K562 (cell line): Measurements from ENCODE around the gene PPP1R13L. TPM values are rescaled to one million over a fixed set of nuclear protein-coding genes. Genes with fewer than 3 reads are reported as not detected.

Experiments used
- ARID1B ChIP-seq: fragments of 450-650 bp; IDR thresholded peaks from 2 replicates; pipeline ENCODE4 v1.6.1; 2016; ENCODE audit warnings: antibody characterized with exemption, mild to moderate bottlenecking, inconsistent platforms
- E2F3 ChIP-seq: fragments of 250-450 bp; sonication (Bioruptor Pico); IDR thresholded peaks from 2 replicates; pipeline ENCODE4 v1.4.0; 2020; ENCODE audit warnings: mild to moderate bottlenecking
- FOS ChIP-seq: IDR thresholded peaks from 3 replicates; pipeline ENCODE4 v1.6.1; 2011; ENCODE audit not compliant: insufficient read length; ENCODE audit errors: extremely low read depth
- GABPA ChIP-seq: fragments of 200-800 bp; sonication (Bioruptor generic); conservative IDR thresholded peaks from 2 replicates; pipeline ENCODE4 v1.6.1; 2016; ENCODE audit warnings: low read depth, missing genetic modification characterization, missing compliant biosample characterization
- HMG20A ChIP-seq: fragments of 450-650 bp; formaldehyde crosslinking; conservative IDR thresholded peaks from 2 replicates; pipeline ENCODE4 v1.4.0; 2020; ENCODE audit warnings: mild to moderate bottlenecking, mixed read lengths
- KDM1A ChIP-seq, 2 experiments: fragments of 450-650 bp; IDR thresholded peaks; 2 replicates each; pipeline ENCODE4 v1.6.1; 2016; ENCODE audit warnings: mild to moderate bottlenecking in 2 of 2
- SETDB1 ChIP-seq: IDR thresholded peaks from one replicate; pipeline ENCODE4 v1.6.1; 2012; ENCODE audit warnings: low read length, control low read depth, inconsistent platforms
- TOE1 ChIP-seq, 2 experiments: fragments of 450-650 bp in 1 of 2; sonication (generic) in 1 of 2; formaldehyde crosslinking in 1 of 2; IDR thresholded peaks; 2 replicates each; pipeline versions ENCODE4 v1.7.1 to v1.8.0; 2016 to 2022; ENCODE audit warnings: borderline replicate concordance in 2 of 2, mild to moderate bottlenecking in 2 of 2, antibody characterized with exemption in 1 of 2, inconsistent platforms in 1 of 2, low read depth in 1 of 2, missing genetic modification reagents in 1 of 2, moderate library complexity in 1 of 2
- U2AF2 ChIP-seq: fragments of 200-400 bp; formaldehyde crosslinking; optimal IDR thresholded peaks from 2 replicates; pipeline ENCODE3; 2017; ENCODE audit warnings: low read depth, mild to moderate bottlenecking, low read length
- ZNF134 ChIP-seq: fragments of 250-450 bp; sonication (Bioruptor Pico); conservative IDR thresholded peaks from 2 replicates; pipeline ENCODE4 v1.4.0; 2020
- ZNF174 ChIP-seq: fragments of 250-450 bp; sonication (Bioruptor Pico); IDR thresholded peaks from 2 replicates; pipeline ENCODE4 v1.4.0; 2020; ENCODE audit warnings: mild to moderate bottlenecking
- ZNF583 ChIP-seq: fragments of 250-450 bp; sonication (Bioruptor Pico); IDR thresholded peaks from 2 replicates; pipeline ENCODE4 v1.4.0; 2020
- polyA plus RNA-seq, 8 experiments: library from polyadenylated mRNA; depleted of rRNA in 4 of 8; stranded (reverse) in 5 of 8; unstranded in 3 of 8; fragments of >200 nt; fragmentation: Nextera tagmentation in 2 of 8; fragmentation: Illumina TruSeq in 1 of 8; extraction: Ambion mirVana in 2 of 8; extraction: Trizol in 1 of 8; gene quantifications; 2 replicates each; pipeline versions ENCODE4 v1.2.1 to v1.2.3, GENCODE V29; 2011 to 2014; ENCODE audit warnings: inconsistent platforms in 1 of 8, missing spikeins in 1 of 8
- total RNA-seq, 7 experiments: library from RNA; depleted of rRNA in 6 of 7; stranded (reverse); fragments of >200 nt in 6 of 7; fragmentation: Illumina TruSeq in 2 of 7; extraction: Trizol in 2 of 7; gene quantifications; 2 replicates each; pipeline versions ENCODE4 v1.2.1 to v1.2.3, GENCODE V29; 2011 to 2021; ENCODE audit warnings: low replicate concordance in 1 of 7
- TF ChIP-seq, protein P1 (sequence below): fragments of 450-650 bp; IDR thresholded peaks from 2 replicates; pipeline ENCODE4 v1.6.1; 2016; ENCODE audit warnings: mild to moderate bottlenecking
- TF ChIP-seq, protein P2 (sequence below), 2 experiments: fragments of 150-350 bp in 1 of 2; IDR thresholded peaks; 2 replicates each; pipeline ENCODE4 v1.6.1; 2012 to 2016; ENCODE audit warnings: low read depth in 2 of 2, low read length in 2 of 2, mild to moderate bottlenecking in 1 of 2, moderate library complexity in 1 of 2
- TF ChIP-seq, protein P3 (sequence below): sonication (generic); formaldehyde crosslinking; IDR thresholded peaks from 2 replicates; pipeline ENCODE4 v1.8.0; 2022; ENCODE audit warnings: mild to moderate bottlenecking, missing genetic modification reagents
- TF ChIP-seq, protein P4 (sequence below): fragments of 150-350 bp; IDR thresholded peaks from 2 replicates; pipeline ENCODE4 v1.6.1; 2014; ENCODE audit warnings: low read depth, mild to moderate bottlenecking, low read length, borderline replicate concordance

The PPP1R13L gene
- total and polyA plus RNA-seq, 9 of the 15 experiments (the other 6 are each of a cell fraction or from before 2014, with no cell fraction given), result 0.32 to 6.7 (median 2.0) TPM

DNA sequence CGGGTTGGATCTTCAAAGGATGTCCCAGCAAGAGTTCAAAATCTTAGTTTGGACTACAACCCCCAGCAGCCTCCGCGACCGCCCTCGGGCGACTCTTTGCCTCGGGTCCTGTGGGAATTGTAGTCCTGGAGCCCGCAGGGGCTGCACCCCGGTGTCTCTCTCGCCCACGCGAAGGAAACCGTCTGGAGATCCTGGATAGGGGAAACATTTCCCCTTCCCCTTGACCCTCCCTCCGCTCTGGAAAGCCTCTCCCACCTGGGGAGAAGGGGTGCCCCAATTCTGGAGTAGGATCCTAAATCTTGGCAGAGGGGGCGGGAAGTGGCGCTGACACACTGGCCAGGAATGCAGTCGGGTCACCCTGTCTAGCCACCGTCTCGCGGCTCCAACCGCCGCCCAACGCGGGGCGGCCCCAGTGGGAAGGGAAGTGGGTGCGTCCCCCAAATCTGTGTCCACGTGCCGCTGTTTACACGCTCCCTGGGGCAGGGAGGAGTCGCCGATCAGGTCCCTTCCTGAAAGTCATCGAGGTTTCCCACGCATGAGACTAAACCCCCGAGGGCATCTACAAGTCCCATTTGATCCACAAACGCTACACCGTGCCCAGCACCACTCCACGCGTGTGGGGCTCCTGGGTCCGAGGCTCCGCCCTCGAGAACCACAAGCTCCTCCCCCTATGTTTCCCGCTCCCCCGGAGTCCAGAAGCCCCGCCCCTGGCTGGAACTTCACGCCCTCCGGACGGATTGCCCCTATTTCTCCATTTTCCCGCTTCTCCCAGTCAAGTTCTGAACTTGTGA lies 761 bp upstream of the PPP1R13L start (continued):
- TF ChIP-seq TOE1 (IDR thresholded peaks at IDR 0.05; ENCODE audit: borderline replicate concordance), result no peak
- TF ChIP-seq TOE1 (CRISPR knock-in tag; IDR thresholded peaks at IDR 0.05; ENCODE audit: borderline replicate concordance, low read depth), result no peak
- TF ChIP-seq ZNF174 (CRISPR knock-in tag), result no peak
- peak; percentile 45; the same call in 1 of the 2 replicates for TF ChIP-seq GABPA (tag)
- no peak for TF ChIP-seq HMG20A (CRISPR knock-in tag)
- TF ChIP-seq KDM1A (IDR thresholded peaks at IDR 0.05), result no peak; a peak in 1 of 4 replicates
- TF ChIP-seq, protein P1, sequence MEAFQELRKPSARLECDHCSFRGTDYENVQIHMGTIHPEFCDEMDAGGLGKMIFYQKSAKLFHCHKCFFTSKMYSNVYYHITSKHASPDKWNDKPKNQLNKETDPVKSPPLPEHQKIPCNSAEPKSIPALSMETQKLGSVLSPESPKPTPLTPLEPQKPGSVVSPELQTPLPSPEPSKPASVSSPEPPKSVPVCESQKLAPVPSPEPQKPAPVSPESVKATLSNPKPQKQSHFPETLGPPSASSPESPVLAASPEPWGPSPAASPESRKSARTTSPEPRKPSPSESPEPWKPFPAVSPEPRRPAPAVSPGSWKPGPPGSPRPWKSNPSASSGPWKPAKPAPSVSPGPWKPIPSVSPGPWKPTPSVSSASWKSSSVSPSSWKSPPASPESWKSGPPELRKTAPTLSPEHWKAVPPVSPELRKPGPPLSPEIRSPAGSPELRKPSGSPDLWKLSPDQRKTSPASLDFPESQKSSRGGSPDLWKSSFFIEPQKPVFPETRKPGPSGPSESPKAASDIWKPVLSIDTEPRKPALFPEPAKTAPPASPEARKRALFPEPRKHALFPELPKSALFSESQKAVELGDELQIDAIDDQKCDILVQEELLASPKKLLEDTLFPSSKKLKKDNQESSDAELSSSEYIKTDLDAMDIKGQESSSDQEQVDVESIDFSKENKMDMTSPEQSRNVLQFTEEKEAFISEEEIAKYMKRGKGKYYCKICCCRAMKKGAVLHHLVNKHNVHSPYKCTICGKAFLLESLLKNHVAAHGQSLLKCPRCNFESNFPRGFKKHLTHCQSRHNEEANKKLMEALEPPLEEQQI, result no peak
- TF ChIP-seq, protein P2, sequence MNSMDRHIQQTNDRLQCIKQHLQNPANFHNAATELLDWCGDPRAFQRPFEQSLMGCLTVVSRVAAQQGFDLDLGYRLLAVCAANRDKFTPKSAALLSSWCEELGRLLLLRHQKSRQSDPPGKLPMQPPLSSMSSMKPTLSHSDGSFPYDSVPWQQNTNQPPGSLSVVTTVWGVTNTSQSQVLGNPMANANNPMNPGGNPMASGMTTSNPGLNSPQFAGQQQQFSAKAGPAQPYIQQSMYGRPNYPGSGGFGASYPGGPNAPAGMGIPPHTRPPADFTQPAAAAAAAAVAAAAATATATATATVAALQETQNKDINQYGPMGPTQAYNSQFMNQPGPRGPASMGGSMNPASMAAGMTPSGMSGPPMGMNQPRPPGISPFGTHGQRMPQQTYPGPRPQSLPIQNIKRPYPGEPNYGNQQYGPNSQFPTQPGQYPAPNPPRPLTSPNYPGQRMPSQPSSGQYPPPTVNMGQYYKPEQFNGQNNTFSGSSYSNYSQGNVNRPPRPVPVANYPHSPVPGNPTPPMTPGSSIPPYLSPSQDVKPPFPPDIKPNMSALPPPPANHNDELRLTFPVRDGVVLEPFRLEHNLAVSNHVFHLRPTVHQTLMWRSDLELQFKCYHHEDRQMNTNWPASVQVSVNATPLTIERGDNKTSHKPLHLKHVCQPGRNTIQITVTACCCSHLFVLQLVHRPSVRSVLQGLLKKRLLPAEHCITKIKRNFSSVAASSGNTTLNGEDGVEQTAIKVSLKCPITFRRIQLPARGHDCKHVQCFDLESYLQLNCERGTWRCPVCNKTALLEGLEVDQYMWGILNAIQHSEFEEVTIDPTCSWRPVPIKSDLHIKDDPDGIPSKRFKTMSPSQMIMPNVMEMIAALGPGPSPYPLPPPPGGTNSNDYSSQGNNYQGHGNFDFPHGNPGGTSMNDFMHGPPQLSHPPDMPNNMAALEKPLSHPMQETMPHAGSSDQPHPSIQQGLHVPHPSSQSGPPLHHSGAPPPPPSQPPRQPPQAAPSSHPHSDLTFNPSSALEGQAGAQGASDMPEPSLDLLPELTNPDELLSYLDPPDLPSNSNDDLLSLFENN (IDR thresholded peaks at IDR 0.05; ENCODE audit: low read depth in 2 of 2, low read length in 2 of 2), result no peak; a peak in 1 of 4 replicates
- no peak for TF ChIP-seq U2AF2
- no peak for TF ChIP-seq ZNF134 (CRISPR knock-in tag)
- peak; percentile 63 for TF ChIP-seq ARID1B
- TF ChIP-seq ZNF583 (CRISPR knock-in tag), result no peak
- TF ChIP-seq FOS, result no peak
- no peak for TF ChIP-seq SETDB1
- TF ChIP-seq, protein P3, sequence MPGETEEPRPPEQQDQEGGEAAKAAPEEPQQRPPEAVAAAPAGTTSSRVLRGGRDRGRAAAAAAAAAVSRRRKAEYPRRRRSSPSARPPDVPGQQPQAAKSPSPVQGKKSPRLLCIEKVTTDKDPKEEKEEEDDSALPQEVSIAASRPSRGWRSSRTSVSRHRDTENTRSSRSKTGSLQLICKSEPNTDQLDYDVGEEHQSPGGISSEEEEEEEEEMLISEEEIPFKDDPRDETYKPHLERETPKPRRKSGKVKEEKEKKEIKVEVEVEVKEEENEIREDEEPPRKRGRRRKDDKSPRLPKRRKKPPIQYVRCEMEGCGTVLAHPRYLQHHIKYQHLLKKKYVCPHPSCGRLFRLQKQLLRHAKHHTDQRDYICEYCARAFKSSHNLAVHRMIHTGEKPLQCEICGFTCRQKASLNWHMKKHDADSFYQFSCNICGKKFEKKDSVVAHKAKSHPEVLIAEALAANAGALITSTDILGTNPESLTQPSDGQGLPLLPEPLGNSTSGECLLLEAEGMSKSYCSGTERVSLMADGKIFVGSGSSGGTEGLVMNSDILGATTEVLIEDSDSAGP, result no peak
- TF ChIP-seq, protein P4, sequence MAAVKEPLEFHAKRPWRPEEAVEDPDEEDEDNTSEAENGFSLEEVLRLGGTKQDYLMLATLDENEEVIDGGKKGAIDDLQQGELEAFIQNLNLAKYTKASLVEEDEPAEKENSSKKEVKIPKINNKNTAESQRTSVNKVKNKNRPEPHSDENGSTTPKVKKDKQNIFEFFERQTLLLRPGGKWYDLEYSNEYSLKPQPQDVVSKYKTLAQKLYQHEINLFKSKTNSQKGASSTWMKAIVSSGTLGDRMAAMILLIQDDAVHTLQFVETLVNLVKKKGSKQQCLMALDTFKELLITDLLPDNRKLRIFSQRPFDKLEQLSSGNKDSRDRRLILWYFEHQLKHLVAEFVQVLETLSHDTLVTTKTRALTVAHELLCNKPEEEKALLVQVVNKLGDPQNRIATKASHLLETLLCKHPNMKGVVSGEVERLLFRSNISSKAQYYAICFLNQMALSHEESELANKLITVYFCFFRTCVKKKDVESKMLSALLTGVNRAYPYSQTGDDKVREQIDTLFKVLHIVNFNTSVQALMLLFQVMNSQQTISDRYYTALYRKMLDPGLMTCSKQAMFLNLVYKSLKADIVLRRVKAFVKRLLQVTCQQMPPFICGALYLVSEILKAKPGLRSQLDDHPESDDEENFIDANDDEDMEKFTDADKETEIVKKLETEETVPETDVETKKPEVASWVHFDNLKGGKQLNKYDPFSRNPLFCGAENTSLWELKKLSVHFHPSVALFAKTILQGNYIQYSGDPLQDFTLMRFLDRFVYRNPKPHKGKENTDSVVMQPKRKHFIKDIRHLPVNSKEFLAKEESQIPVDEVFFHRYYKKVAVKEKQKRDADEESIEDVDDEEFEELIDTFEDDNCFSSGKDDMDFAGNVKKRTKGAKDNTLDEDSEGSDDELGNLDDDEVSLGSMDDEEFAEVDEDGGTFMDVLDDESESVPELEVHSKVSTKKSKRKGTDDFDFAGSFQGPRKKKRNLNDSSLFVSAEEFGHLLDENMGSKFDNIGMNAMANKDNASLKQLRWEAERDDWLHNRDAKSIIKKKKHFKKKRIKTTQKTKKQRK, result no peak
- peak; percentile 70; the same call in 1 of the 2 replicates for TF ChIP-seq E2F3 (CRISPR knock-in tag)
